Muscle layer of duodenum (tissue), 2 donors: ENCODE data around the gene POU2AF1.

Experiments used
- H3K27ac ChIP-seq: one replicate; pipeline ENCODE4 v1.7.0; 2013; ENCODE audit warnings: mild to moderate bottlenecking, low read length
- H3K27me3 ChIP-seq: one replicate; pipeline ENCODE4 v1.7.0; 2013; ENCODE audit warnings: low read depth, mild to moderate bottlenecking, control low read depth, low read length
- H3K36me3 ChIP-seq, 2 donors: one replicate each; pipeline ENCODE4 v1.7.0; 2013; ENCODE audit warnings: low read length in 2 of 2, control low read depth in 1 of 2, mild to moderate bottlenecking in 1 of 2; ENCODE audit not compliant: insufficient read depth in 2 of 2, control insufficient read depth in 1 of 2
- H3K4me1 ChIP-seq, 2 donors: one replicate each; pipeline ENCODE4 v1.7.0; 2013; ENCODE audit warnings: low read length in 2 of 2, mild to moderate bottlenecking in 2 of 2, control low read depth in 1 of 2, moderate library complexity in 1 of 2; ENCODE audit not compliant: insufficient read depth in 2 of 2, control insufficient read depth in 1 of 2
- H3K4me3 ChIP-seq, 2 donors: one replicate each; pipeline ENCODE4 v1.7.0; 2013; ENCODE audit warnings: low read length in 2 of 2, low read depth in 1 of 2, mild to moderate bottlenecking in 1 of 2
- H3K9me3 ChIP-seq, 2 donors: one replicate each; pipeline ENCODE4 v1.7.0; 2013; ENCODE audit warnings: low read length in 2 of 2, control low read depth in 1 of 2, mild to moderate bottlenecking in 1 of 2; ENCODE audit not compliant: control insufficient read depth in 1 of 2
- donor health status: healthy.

POU2AF1 gene

DNA sequence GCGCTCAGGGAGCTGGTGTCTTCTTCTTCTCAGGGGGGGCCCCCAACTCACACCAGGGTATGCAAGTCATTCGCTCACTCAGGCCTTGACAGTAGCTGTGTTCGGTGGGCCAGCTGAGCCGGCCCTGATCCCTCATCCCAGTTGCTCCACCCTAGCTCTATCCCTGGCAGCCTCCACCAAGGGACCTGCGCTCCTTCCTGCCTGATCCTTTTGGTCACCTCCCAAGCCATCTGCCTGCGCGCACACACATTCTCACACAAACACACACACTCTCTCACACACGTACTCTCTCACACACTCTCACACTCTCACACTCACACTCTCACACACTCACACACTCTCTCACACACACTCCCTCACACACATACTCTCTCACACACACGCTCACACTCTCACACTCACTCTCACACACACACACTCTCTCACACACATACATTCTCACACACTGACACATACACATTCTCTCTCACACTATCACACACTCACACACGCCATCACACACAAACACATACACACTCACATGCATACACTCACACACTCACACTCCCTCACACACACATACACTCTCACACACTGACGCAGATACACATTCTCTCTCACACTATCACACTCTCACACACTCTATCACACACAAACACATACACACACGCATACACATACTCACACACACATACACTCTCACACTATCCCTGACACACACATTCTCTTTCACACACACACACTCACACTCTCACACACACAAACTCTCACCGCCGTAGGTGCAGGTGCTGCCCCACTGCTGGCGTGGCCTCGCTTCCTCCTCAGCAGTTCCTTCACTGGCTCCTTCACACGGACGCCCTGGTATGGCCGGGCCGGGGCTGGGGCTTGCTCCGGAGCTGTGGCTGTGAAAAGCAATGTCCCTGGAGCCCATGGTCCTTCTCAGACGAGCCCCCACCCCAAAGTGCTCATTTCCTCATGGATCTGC is 20.8 kb downstream of the POU2AF1 start:
- Histone ChIP-seq H3K27ac (no peak overlapping the region), H3K27me3 (no peaks in the 10 kb centered on the region), H3K4me1 (peaks cover 0 to 4% of the 10 kb centered on the region in 2 donors), H3K4me3 (no peak overlapping the region), H3K9me3 (no peaks in the 10 kb centered on the region), H3K36me3 (no peaks in the 10 kb centered on the region)

DNA sequence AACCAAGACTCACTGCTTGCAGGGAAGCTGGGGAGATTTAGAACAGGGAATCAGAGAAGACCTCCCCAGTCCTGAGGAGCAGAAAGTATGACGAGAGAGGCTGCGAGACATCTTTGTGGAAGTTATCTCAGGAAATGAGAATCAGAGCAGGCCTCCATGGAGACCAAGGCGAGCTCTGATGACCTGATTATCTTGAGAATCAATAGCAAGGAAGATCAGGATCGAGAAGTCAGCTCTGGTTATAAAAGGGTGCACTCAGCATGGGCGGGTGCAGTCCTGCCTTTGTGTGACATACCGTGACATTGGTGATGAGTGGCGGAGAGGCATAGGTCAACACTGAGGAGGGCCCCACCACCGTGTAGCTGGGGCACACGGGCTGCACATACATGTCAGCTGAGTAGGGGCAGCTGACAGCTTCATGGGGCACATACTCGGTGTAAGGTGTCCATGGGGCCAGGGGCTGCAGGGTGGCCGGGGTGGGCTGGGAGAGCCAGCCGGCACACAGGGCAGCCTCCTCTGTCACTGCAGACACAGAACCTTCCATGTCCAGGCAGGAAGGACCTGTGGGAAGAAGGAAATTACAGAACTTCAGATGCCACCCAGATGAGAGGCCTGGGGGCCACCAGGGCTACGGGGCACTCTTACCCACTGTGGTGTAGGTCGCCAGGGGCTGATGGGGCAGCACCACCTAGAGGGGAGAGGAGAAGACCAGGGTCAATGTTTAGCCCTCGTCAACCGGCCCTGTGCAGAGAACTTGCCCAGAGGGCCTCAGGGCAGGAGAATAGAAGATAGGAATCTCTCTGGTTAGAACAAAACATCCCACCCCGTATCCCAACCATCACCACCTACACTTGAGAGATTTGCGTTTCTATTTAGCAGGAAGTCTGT is 21.7 kb downstream of the POU2AF1 start:
- H3K4me1 ChIP-seq = peaks cover 0 to 6% of the 10 kb centered on the region in 2 donors
- no peak overlapping the region for H3K27ac ChIP-seq
- H3K4me3 ChIP-seq = no peak overlapping the region
- H3K9me3 ChIP-seq = no peaks in the 10 kb centered on the region
- no peaks in the 10 kb centered on the region for H3K36me3 ChIP-seq
- no peaks in the 10 kb centered on the region for H3K27me3 ChIP-seq

DNA sequence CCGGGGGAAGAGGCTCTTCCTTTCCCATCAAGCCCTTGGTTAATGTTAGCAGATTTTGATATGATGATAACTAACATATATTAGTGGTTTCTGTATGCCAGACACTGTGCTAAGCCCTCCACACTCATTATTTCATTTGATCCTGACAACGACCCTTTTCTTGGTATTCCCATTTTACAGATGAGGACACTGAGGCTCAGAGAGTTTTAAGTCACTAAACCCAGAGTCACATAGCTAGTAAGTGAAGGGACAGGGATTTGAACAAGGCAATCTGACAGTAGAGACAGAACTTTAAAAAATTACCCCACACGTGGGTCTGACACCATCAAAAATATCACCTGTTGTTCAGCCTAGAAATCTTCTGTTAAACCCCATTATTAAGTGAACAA is 22.4 kb downstream of the POU2AF1 start:
- no peaks in the 10 kb centered on the region for H3K27me3 ChIP-seq
- H3K9me3 ChIP-seq = no peaks in the 10 kb centered on the region
- no peaks in the 10 kb centered on the region for H3K36me3 ChIP-seq
- H3K27ac ChIP-seq = no peak overlapping the region
- H3K4me3 ChIP-seq = no peak overlapping the region
- H3K4me1 ChIP-seq = peaks cover 0 to 6% of the 10 kb centered on the region in 2 donors

DNA sequence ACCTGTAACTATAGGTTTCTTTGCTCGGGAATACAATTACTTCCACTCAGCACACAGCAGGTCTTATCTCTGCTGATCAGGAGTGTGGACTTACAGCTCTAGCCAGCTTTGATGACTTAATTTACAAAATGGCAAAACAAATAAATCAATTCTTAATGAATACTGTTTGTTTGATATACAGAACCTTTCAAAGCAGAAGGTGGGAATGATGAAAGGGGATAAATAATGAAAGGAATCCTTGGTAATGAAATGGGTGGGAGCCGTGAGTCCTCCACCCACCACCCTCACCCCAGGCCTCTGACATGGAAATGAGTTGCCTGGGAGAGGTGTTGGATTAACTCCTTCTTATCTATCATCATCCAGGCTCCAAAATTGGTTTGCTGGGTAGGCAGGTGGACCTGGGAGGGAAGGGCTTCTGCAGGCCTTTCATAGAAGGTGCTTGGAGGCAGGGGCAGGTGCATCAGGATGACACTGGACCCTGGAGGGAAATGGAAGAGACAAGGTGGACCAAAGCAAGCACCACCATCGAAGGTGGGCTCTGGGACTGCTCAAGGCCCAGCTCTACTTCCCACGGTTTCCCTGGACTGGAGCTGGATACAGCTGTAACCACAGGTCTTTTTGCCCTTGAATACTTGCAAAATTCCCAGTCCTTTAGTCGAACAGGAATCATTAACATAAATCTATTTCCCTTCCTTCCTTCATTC is 23.0 kb downstream of the POU2AF1 start:
- H3K4me1 ChIP-seq = peaks cover 0 to 6% of the 10 kb centered on the region in 2 donors
- no peak overlapping the region for H3K27ac ChIP-seq
- H3K4me3 ChIP-seq = no peak overlapping the region
- H3K9me3 ChIP-seq = no peaks in the 10 kb centered on the region
- H3K36me3 ChIP-seq = no peaks in the 10 kb centered on the region
- no peaks in the 10 kb centered on the region for H3K27me3 ChIP-seq

DNA sequence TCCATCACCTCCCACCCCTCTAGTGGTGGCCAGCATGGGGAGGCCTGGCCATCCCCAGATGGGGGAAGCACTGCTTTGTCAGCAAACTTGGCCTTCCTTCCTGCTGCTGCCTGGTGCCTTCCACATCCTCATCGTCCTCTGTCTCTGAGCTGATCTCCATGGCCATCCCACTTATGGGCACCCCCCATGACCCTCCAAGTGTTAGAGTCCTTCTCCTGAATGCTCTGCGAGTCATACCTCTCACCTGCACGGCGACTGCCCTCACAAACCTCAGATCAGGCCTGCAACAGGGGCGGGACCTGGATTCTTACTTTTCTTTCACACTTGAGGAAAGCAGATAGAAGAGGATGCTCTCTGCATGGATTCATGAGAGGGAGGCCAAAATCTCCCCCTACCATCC is 24.0 kb downstream of the POU2AF1 start:
- H3K36me3 ChIP-seq = no peaks in the 10 kb centered on the region
- peaks cover 0 to 6% of the 10 kb centered on the region in 2 donors for H3K4me1 ChIP-seq
- H3K4me3 ChIP-seq = no peak overlapping the region
- no peaks in the 10 kb centered on the region for H3K9me3 ChIP-seq
- H3K27ac ChIP-seq = no peak overlapping the region
- H3K27me3 ChIP-seq = no peaks in the 10 kb centered on the region

DNA sequence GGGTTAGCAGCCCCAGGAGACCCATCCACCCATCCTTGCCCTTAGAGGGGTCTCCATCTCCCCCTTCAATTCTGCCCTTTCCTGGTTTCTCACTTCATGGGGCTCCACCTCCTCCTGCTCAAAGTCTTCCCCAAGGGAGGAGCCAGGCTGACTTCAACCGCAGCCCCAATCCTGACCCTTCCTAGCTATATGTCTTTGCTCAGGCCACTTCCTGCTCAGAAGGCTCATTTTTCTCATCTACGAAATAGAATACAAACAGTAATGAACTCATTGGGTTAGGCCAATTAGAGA is 24.5 kb downstream of the POU2AF1 start:
- Histone ChIP-seq H3K27me3 (no peaks in the 10 kb centered on the region), H3K27ac (no peak overlapping the region), H3K36me3 (no peaks in the 10 kb centered on the region), H3K4me3 (no peak overlapping the region), H3K4me1 (peaks cover 0 to 6% of the 10 kb centered on the region in 2 donors), H3K9me3 (no peaks in the 10 kb centered on the region)

DNA sequence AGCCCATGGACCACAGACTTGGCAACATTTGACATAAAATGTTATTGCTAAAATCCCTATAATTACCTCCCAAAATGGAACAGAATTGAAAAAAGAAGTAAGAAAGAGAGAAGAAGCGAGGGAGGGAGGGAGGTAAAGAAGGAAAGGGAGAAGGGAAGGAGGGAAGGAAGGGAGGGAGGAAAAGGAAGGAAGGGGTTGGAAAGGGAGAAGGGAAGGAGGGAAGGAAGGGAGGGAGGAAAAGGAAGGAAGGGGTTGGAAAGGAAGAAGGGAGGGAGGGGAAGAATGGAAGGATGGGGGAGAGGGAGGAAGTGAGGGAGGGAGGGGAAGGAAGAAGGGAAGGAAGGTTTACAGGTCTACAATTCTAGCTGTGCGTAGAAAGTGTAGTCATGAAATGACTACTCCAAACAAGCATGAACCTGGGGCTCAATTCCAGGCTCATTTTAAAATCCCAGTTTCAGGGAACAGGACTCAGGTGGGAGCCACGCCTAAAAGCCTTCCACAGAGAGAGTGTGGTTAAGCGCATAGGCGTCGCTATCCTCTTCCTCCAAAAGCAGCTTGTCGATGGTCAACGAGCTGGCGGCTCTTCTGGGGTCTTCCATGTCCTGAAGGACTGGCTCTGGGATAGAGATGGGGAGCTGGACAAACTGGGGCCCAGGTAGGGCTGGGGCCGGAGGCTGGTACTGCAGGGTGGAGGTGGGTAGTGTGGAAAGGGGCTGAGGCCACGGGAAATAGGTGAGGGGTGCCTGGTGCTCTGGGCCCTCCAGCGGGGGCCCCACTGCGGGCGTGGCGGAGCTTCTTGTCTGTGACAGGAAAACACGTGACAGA is 25.1 kb downstream of the POU2AF1 start:
- Histone ChIP-seq H3K27ac (no peak overlapping the region), H3K36me3 (no peaks in the 10 kb centered on the region), H3K9me3 (no peaks in the 10 kb centered on the region), H3K27me3 (no peaks in the 10 kb centered on the region), H3K4me3 (no peak overlapping the region), H3K4me1 (peaks cover 0 to 6% of the 10 kb centered on the region in 2 donors)

DNA sequence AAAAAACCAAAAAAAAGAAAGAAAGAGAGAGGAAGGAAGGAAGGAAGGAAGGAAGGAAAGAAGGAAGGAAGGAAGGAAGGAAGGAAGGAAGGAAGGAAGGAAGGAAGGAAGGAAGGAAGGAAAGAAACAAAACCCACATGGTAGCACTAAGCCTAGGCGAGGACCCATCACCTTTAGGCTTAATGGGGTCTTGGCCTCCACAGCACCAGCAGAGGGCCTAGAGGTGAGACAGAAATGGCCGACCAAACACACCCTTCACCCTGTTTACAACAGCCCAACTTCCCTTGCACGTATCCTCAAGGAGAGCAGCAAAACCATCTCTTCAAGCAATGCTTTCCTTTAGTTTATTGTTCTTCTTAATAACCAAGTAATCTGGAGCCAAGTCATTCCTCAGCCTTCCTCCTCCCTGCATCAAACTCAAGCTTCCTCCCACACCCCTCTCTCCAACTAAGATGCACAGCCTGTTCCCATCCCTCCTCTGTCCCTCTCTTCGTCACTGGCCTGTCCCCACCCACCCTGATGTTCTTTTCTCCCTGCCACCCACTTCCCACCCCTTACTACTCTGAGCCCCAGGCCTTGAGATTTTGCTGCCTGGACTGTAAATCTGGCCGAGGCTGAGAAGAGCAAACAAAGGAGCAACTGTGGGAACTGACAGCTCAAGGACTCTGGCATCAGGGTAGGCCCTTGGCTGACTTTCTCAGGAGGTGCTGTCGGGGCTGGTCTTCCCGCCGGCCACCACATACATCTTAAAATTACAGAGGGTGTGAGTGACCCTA is 26.0 kb downstream of the POU2AF1 start:
- Histone ChIP-seq H3K27ac (no peak overlapping the region), H3K9me3 (no peaks in the 10 kb centered on the region), H3K27me3 (no peaks in the 10 kb centered on the region), H3K4me1 (peaks cover 0 to 6% of the 10 kb centered on the region in 2 donors), H3K4me3 (no peak overlapping the region), H3K36me3 (no peaks in the 10 kb centered on the region)

DNA sequence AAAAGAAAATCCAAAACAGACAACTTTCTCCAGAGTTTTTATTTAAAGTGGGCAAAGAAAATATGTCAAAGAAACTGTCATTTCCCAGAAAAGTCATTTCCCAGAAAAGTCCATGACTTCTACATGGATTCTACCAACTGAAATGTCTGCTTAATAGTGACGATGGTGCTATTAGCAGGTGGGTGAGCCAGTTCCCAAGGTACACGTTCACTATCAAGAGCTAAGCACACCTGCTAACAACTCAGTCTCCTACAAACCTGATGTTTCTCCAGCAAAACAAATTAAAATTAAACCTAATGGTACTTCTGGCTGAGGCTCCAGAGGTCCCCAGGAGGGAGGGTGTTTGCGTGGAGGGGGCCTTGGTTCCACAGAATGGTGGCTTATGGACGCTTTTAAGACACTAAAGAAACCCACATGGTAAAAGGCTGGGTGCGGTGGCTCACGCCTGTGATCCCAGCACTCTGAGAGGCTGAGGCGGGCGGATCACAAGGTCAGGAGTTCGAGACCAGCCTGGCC is 26.8 kb downstream of the POU2AF1 start:
- no peak overlapping the region for H3K27ac ChIP-seq
- H3K9me3 ChIP-seq = no peaks in the 10 kb centered on the region
- H3K27me3 ChIP-seq = no peaks in the 10 kb centered on the region
- H3K4me3 ChIP-seq = no peak overlapping the region
- H3K4me1 ChIP-seq = peaks cover 0 to 6% of the 10 kb centered on the region in 2 donors
- H3K36me3 ChIP-seq = no peaks in the 10 kb centered on the region
